HEK293 (cell line): ENCODE measurements around the gene ZNF423.

Experiments used
- ZBTB44 ChIP-seq: fragments of 450-650 bp; IDR thresholded peaks from 2 replicates; pipeline ENCODE4 v1.5.1; 2018; ENCODE audit warnings: missing biosample characterization, mild to moderate bottlenecking, missing genetic modification characterization
- ZNF544 ChIP-seq: fragments of 450-650 bp; formaldehyde crosslinking; IDR thresholded peaks from 2 replicates; pipeline ENCODE4 v1.5.0; 2017; ENCODE audit warnings: missing biosample characterization, missing genetic modification characterization

DNA sequence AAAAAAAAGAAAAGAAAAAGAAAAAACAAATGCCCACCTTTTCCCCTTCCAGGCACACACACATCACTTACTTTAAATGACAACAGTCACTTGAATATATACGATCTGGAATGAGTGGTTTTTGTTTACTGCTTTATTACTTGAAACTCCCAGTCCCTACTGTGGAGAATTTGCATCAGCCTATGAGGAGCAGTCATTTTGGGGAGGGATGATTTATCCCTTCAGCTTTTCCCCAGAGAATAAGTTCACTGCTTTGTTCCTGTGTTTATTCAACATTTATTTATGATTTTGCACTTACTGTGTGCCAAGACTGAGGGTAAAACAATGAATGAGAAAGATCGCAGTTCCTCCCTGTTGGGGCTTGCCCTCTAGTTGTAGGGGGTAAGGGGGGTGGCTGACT, 4.7 kb upstream of the ZNF423 start:
- TF ChIP-seq ZBTB44 (tag by site-specific recombination): no peak
- TF ChIP-seq ZNF544 (tag by site-specific recombination): no peak
